WTC11 (cell line): ENCODE results near the gene SIRPG. TPM values are rescaled to one million over a fixed set of nuclear protein-coding genes. Genes with fewer than 3 reads are reported as not detected.

Source experiments
- ATAC-seq: fragments of 200-7000 bp; cut with Tn5 transposase; 2 replicates; pipeline ENCODE4 v1.10.0; 2021; ENCODE audit warnings: mild to moderate bottlenecking, moderate library complexity
- CTCF ChIA-PET: fragments of 300-600 bp; sonication (Branson Sonifier 250); formaldehyde crosslinking; loops from one replicate; lab custom pipeline; 2021; ENCODE audit warnings: antibody characterized with exemption; lab: Charles Lee
- POLR2A ChIA-PET: fragments of 350-600 bp; sonication (Branson Sonifier 250); formaldehyde crosslinking; loops from one replicate; lab custom pipeline; 2021; ENCODE audit warnings: antibody characterized with exemption; lab: Charles Lee
- DNase-seq: peaks from one replicate; pipeline ENCODE4 v3.0.0; 2021; ENCODE audit warnings: low spot score
- H3K27ac Mint-ChIP-seq: 2 replicates; pipeline ENCODE4 v1.8.0; 2021; ENCODE audit warnings: mixed read lengths
- H3K27me3 Mint-ChIP-seq: 2 replicates; pipeline ENCODE4 v1.8.0; 2021; ENCODE audit warnings: low read depth, mild to moderate bottlenecking, moderate library complexity, mixed read lengths
- H3K36me3 Mint-ChIP-seq: 2 replicates; pipeline ENCODE4 v1.8.0; 2021; ENCODE audit warnings: mixed read lengths
- H3K4me1 Mint-ChIP-seq: 2 replicates; pipeline ENCODE4 v1.8.0; 2022; ENCODE audit warnings: mixed read lengths
- H3K4me3 Mint-ChIP-seq: 2 replicates; pipeline ENCODE4 v1.8.0; 2021; ENCODE audit warnings: mild to moderate bottlenecking, moderate library complexity, mixed read lengths
- H3K9me3 Mint-ChIP-seq: 2 replicates; pipeline ENCODE4 v1.8.0; 2021; ENCODE audit warnings: mixed read lengths
- AFF4 ChIP-seq: sonication (generic); formaldehyde crosslinking; IDR thresholded peaks from 2 replicates; pipeline ENCODE4 v1.8.1; 2023; ENCODE audit warnings: mild to moderate bottlenecking, missing genetic modification reagents, borderline replicate concordance
- CTCF ChIP-seq: fragments of 200-600 bp; IDR thresholded peaks from 2 replicates; pipeline ENCODE4 v1.8.0; 2022; ENCODE audit warnings: antibody characterized with exemption
- EMX1 ChIP-seq: fragments of 250-450 bp; sonication (Bioruptor Pico); IDR thresholded peaks from 2 replicates; pipeline ENCODE4 v1.8.0; 2021; ENCODE audit warnings: mild to moderate bottlenecking
- HMGA2 ChIP-seq: fragments of 250-450 bp; sonication (Bioruptor Pico); IDR thresholded peaks from 2 replicates; pipeline ENCODE4 v1.4.0; 2021; ENCODE audit warnings: mild to moderate bottlenecking, moderate library complexity
- MLX ChIP-seq: sonication (generic); formaldehyde crosslinking; IDR thresholded peaks from 2 replicates; pipeline ENCODE4 v1.8.1; 2023; ENCODE audit warnings: mild to moderate bottlenecking, missing genetic modification reagents, moderate library complexity
- NFE2L1 ChIP-seq: sonication (generic); formaldehyde crosslinking; IDR thresholded peaks from 2 replicates; pipeline ENCODE4 v1.8.1; 2023; ENCODE audit warnings: missing genetic modification reagents
- NR3C1 ChIP-seq: sonication (generic); formaldehyde crosslinking; conservative IDR thresholded peaks from 2 replicates; pipeline ENCODE4 v1.8.1; 2023; ENCODE audit warnings: low read depth, mild to moderate bottlenecking, missing genetic modification reagents
- PRRX2 ChIP-seq: fragments of 250-450 bp; sonication (Bioruptor Pico); IDR thresholded peaks from 2 replicates; pipeline ENCODE4 v1.8.0; 2021; ENCODE audit warnings: mild to moderate bottlenecking
- SMAD3 ChIP-seq: sonication (generic); formaldehyde crosslinking; IDR thresholded peaks from 2 replicates; pipeline ENCODE4 v1.8.0; 2022; ENCODE audit warnings: missing genetic modification reagents, mild to moderate bottlenecking, borderline replicate concordance
- SMAD4 ChIP-seq: sonication (generic); formaldehyde crosslinking; IDR thresholded peaks from 2 replicates; pipeline ENCODE4 v1.8.0; 2022; ENCODE audit warnings: mild to moderate bottlenecking, missing genetic modification reagents
- SP1 ChIP-seq: sonication (generic); formaldehyde crosslinking; conservative IDR thresholded peaks from 2 replicates; pipeline ENCODE4 v1.8.1; 2022; ENCODE audit warnings: missing genetic modification reagents
- TCF7 ChIP-seq: sonication (generic); formaldehyde crosslinking; IDR thresholded peaks from 2 replicates; pipeline ENCODE4 v1.8.0; 2022; ENCODE audit warnings: mild to moderate bottlenecking, low read depth, missing genetic modification reagents, moderate library complexity
- ZBTB21 ChIP-seq: sonication (generic); formaldehyde crosslinking; IDR thresholded peaks from 2 replicates; pipeline ENCODE4 v1.8.1; 2023; ENCODE audit warnings: mild to moderate bottlenecking, missing genetic modification reagents, borderline replicate concordance
- ZBTB43 ChIP-seq: sonication (generic); formaldehyde crosslinking; IDR thresholded peaks from 2 replicates; pipeline ENCODE4 v1.8.1; 2023; ENCODE audit warnings: mild to moderate bottlenecking, missing genetic modification reagents
- ZNF232 ChIP-seq: sonication (generic); formaldehyde crosslinking; IDR thresholded peaks from 2 replicates; pipeline ENCODE4 v1.8.0; 2022; ENCODE audit warnings: mild to moderate bottlenecking, missing genetic modification reagents
- ZNF281 ChIP-seq: sonication (generic); formaldehyde crosslinking; IDR thresholded peaks from 2 replicates; pipeline ENCODE4 v1.8.0; 2023; ENCODE audit warnings: mild to moderate bottlenecking, missing genetic modification reagents
- ZNF425 ChIP-seq: fragments of 250-450 bp; sonication (Bioruptor Pico); conservative IDR thresholded peaks from 2 replicates; pipeline ENCODE4 v1.9.0; 2021; ENCODE audit warnings: mild to moderate bottlenecking
- ZNF671 ChIP-seq: fragments of 250-450 bp; sonication (Bioruptor Pico); IDR thresholded peaks from 2 replicates; pipeline ENCODE4 v1.8.0; 2021; ENCODE audit warnings: mild to moderate bottlenecking
- total RNA-seq: library from RNA; stranded (reverse); gene quantifications from 3 replicates; pipeline ENCODE4 v1.2.3, GENCODE V29; 2021

SIRPG gene
- total RNA-seq, 1 experiment from 2014 or later, result not detected

GRCh38 chr20:1587781-1588532 lies 69.6 kb downstream of the SIRPG start (continued):
- TF ChIP-seq ZNF425 (CRISPR knock-in tag), result no peak

GRCh38 chr20:1579488-1579887 lies 78.1 kb downstream of the SIRPG start:
- H3K36me3 Mint-ChIP-seq, result no peaks in the 10 kb centered on the region
- ATAC-seq (no peak), DNase-seq (no peak)
- no peaks in the 10 kb centered on the region for H3K9me3 Mint-ChIP-seq
- ChIA-PET CTCF (no interaction called here), POLR2A (no interaction called here)
- H3K4me1 Mint-ChIP-seq, result no peaks in the 10 kb centered on the region
- TF ChIP-seq CTCF, result no peak
- no peak for TF ChIP-seq PRRX2 (CRISPR knock-in tag)
- no peak for TF ChIP-seq EMX1 (CRISPR knock-in tag)
- no peak for TF ChIP-seq NR3C1 (CRISPR knock-in tag)
- no peak for TF ChIP-seq TCF7
- TF ChIP-seq ZBTB43, result no peak
- no peak for TF ChIP-seq ZBTB21 (CRISPR knock-in tag)
- TF ChIP-seq SMAD4, result no peak
- TF ChIP-seq SP1 (CRISPR knock-in tag), result no peak
- no peak for TF ChIP-seq ZNF281 (CRISPR knock-in tag)
- TF ChIP-seq ZNF671 (CRISPR knock-in tag), result no peak
- no peak for TF ChIP-seq AFF4 (CRISPR knock-in tag)
- TF ChIP-seq ZNF232 (CRISPR knock-in tag), result no peak
- TF ChIP-seq NFE2L1 (CRISPR knock-in tag), result no peak
- no peak for TF ChIP-seq HMGA2
- TF ChIP-seq SMAD3, result no peak
- TF ChIP-seq MLX (CRISPR knock-in tag), result no peak
- no peaks in the 10 kb centered on the region for H3K27me3 Mint-ChIP-seq
- H3K27ac Mint-ChIP-seq, result no peak overlapping the region
- no peak overlapping the region for H3K4me3 Mint-ChIP-seq
